GM23248 (cell line): ENCODE data around the gene CCDC74A. TPM values are rescaled to one million over a fixed set of nuclear protein-coding genes. Genes with fewer than 3 reads are reported as not detected.
"Not testable (repeated sequence)": the region's sequence is repeated elsewhere in the genome, so short reads cannot be mapped to it uniquely, and the experiment has no call there.

Experiments
- DNase-seq: peaks from one replicate; pipeline ENCODE4 v3.0.0-alpha.2; 2015
- H2AFZ ChIP-seq: fragments of 200-600 bp; sonication (generic); 2 replicates; pipeline ENCODE4 v1.6.1; 2016; ENCODE audit warnings: antibody characterized with exemption
- H3F3A ChIP-seq: fragments of 200-600 bp; sonication (generic); 2 replicates; pipeline ENCODE4 v1.6.1; 2016; ENCODE audit warnings: mild to moderate bottlenecking, antibody characterized with exemption, mixed run types; ENCODE audit not compliant: insufficient read depth
- H3K27ac ChIP-seq: fragments of 200-600 bp; sonication (generic); 2 replicates; pipeline ENCODE4 v1.5.1; 2016; ENCODE audit warnings: mild to moderate bottlenecking
- H3K27me3 ChIP-seq: fragments of 200-600 bp; sonication (generic); replicated peaks from 2 replicates; pipeline ENCODE4 v1.6.1; 2016; ENCODE audit warnings: mild to moderate bottlenecking; ENCODE audit not compliant: insufficient read depth
- H3K36me3 ChIP-seq: fragments of 200-600 bp; sonication (generic); 2 replicates; pipeline ENCODE4 v1.6.1; 2016; ENCODE audit warnings: low read depth, mild to moderate bottlenecking
- H3K4me1 ChIP-seq: fragments of 200-600 bp; sonication (generic); 2 replicates; pipeline ENCODE4 v1.6.1; 2016; ENCODE audit warnings: mild to moderate bottlenecking; ENCODE audit not compliant: insufficient read depth
- H3K4me2 ChIP-seq: fragments of 200-600 bp; sonication (generic); one replicate; pipeline ENCODE4 v1.6.1; 2016; ENCODE audit warnings: mild to moderate bottlenecking; ENCODE audit not compliant: unreplicated experiment
- H3K4me3 ChIP-seq: fragments of 200-600 bp; sonication (generic); 2 replicates; pipeline ENCODE4 v1.5.1; 2016; ENCODE audit warnings: mild to moderate bottlenecking
- H3K79me2 ChIP-seq: fragments of 200-600 bp; sonication (generic); 2 replicates; pipeline ENCODE4 v1.6.1; 2016; ENCODE audit warnings: mild to moderate bottlenecking; ENCODE audit not compliant: insufficient read depth
- H3K9ac ChIP-seq: fragments of 200-600 bp; sonication (generic); 2 replicates; pipeline ENCODE4 v1.6.1; 2016; ENCODE audit warnings: mild to moderate bottlenecking
- H3K9me2 ChIP-seq: fragments of 200-600 bp; sonication (generic); 2 replicates; pipeline ENCODE4 v1.6.1; 2016; ENCODE audit warnings: mixed run types, mild to moderate bottlenecking, moderate library complexity; ENCODE audit not compliant: insufficient read depth
- H3K9me3 ChIP-seq: fragments of 200-600 bp; sonication (generic); one replicate; pipeline ENCODE4 v1.6.1; 2017; ENCODE audit warnings: low read depth
- H4K20me1 ChIP-seq: fragments of 200-600 bp; sonication (generic); 2 replicates; pipeline ENCODE4 v1.6.0; 2016; ENCODE audit not compliant: insufficient read depth
- EZH2 ChIP-seq: fragments of 200-600 bp; sonication (generic); IDR thresholded peaks from 2 replicates; pipeline ENCODE4 v1.6.1; 2018; ENCODE audit warnings: antibody characterized with exemption, mild to moderate bottlenecking; ENCODE audit not compliant: insufficient read depth, poor library complexity, severe bottlenecking
- EZH2phosphoT487 ChIP-seq: fragments of 200-600 bp; sonication (generic); IDR thresholded peaks from 2 replicates; pipeline ENCODE4 v1.6.1; 2018; ENCODE audit warnings: antibody characterized with exemption, moderate library complexity, mild to moderate bottlenecking, low read depth; ENCODE audit not compliant: insufficient read depth
- WGBS, 2 experiments: methylation state at CpG; one replicate each; pipeline ENCODE4 v1.1.6; 2015 to 2017; ENCODE audit warnings: low lambda C conversion rate in 2 of 2, low coverage in 1 of 2; ENCODE audit errors: missing lambda C conversion rate in 2 of 2; 5-methylcytosine and 5-hydroxymethylcytosine counted together
- in situ Hi-C: fragments of 300-500 bp; cut with MboI; formaldehyde crosslinking; loops from 2 replicates; pipeline ENCODE4 v1.15.0; 2020
- polyA plus RNA-seq: library from polyadenylated mRNA; unstranded; fragments of >200 nt; fragmentation: Nextera tagmentation; extraction: Ambion mirVana; gene quantifications from 2 replicates; pipeline ENCODE4 v1.2.1, GENCODE V29; 2016
- total RNA-seq: library from RNA; depleted of rRNA; stranded (reverse); fragments of >200 nt; shearing (Covaris generic); gene quantifications from 2 replicates; pipeline ENCODE4 v1.2.3, GENCODE V29; 2014

Gene CCDC74A
- total and polyA plus RNA-seq, 2 experiments from 2014 or later: 11.3 to 15.0 TPM

GRCh38 chr2:131509615-131510014 lies 18.1 kb upstream of the CCDC74A start:
- 89 to 93% methylated on average over 9 of the region's 9 CpGs for WGBS, 2 experiments
- TF ChIP-seq EZH2phosphoT487 (no peak), EZH2 (no peak)
- no peaks in the 10 kb centered on the region; the same call in 1 of the 2 replicates for H3K36me3 ChIP-seq
- no peaks in the 10 kb centered on the region for H3K4me1 ChIP-seq
- no peak for DNase-seq
- no peaks in the 10 kb centered on the region for H3K9me3 ChIP-seq
- H3K4me3 ChIP-seq: no peak overlapping the region
- no peaks in the 10 kb centered on the region for H3K79me2 ChIP-seq
- H2AFZ ChIP-seq: no peak overlapping the region
- H3K9me2 ChIP-seq: no peaks in the 10 kb centered on the region
- no peak overlapping the region for H3K9ac ChIP-seq
- H4K20me1 ChIP-seq: no peaks in the 10 kb centered on the region
- no peaks in the 10 kb centered on the region for H3F3A ChIP-seq
- in situ Hi-C loops: no loop called here
- H3K27me3 ChIP-seq: no peaks in the 10 kb centered on the region
- H3K4me2 ChIP-seq: no peak overlapping the region
- H3K27ac ChIP-seq: no peak overlapping the region

- H3K9me2 ChIP-seq, H3K4me3 ChIP-seq, H3K27ac ChIP-seq, DNase-seq, in situ Hi-C loops, H3K27me3 ChIP-seq, H3K4me1 ChIP-seq, H4K20me1 ChIP-seq, H3K9ac ChIP-seq, H2AFZ ChIP-seq, H3F3A ChIP-seq, H3K79me2 ChIP-seq, H3K4me2 ChIP-seq, H3K9me3 ChIP-seq, H3K36me3 ChIP-seq: not testable (repeated sequence)
- WGBS, 2 experiments: 88 to 90% methylated on average over 14 to 20 of the region's 22 CpGs
These were observed 16.3 kb upstream of the CCDC74A start for GRCh38 chr2:131511291-131511968.

- in situ Hi-C loops, H3K9ac ChIP-seq, H3K4me3 ChIP-seq, H4K20me1 ChIP-seq, H3F3A ChIP-seq, DNase-seq, H2AFZ ChIP-seq, H3K79me2 ChIP-seq, H3K36me3 ChIP-seq, H3K9me3 ChIP-seq, H3K27ac ChIP-seq, H3K9me2 ChIP-seq, H3K27me3 ChIP-seq, H3K4me1 ChIP-seq, H3K4me2 ChIP-seq: not testable (repeated sequence)
- WGBS, 2 experiments: 75 to 79% methylated on average over 14 to 15 of the region's 17 CpGs
These were observed 15.5 kb upstream of the CCDC74A start for GRCh38 chr2:131511969-131512870.

GRCh38 chr2:131514408-131515166 lies 13.1 kb upstream of the CCDC74A start:
- H3K9me3 ChIP-seq, H3F3A ChIP-seq, DNase-seq, H4K20me1 ChIP-seq, H3K4me2 ChIP-seq, H3K36me3 ChIP-seq, H3K4me1 ChIP-seq, H3K79me2 ChIP-seq, H2AFZ ChIP-seq, H3K27me3 ChIP-seq, H3K27ac ChIP-seq, in situ Hi-C loops, H3K9me2 ChIP-seq, H3K9ac ChIP-seq, H3K4me3 ChIP-seq: not testable (repeated sequence)
- WGBS, 2 experiments: 77% methylated on average over 15 of the region's 15 CpGs

GRCh38 chr2:131515235-131515634 lies 12.5 kb upstream of the CCDC74A start:
- in situ Hi-C loops, H4K20me1 ChIP-seq, H3K4me3 ChIP-seq, H3K27ac ChIP-seq, H2AFZ ChIP-seq, H3K9me3 ChIP-seq, DNase-seq, H3K9me2 ChIP-seq, H3K9ac ChIP-seq, H3K36me3 ChIP-seq, H3K4me2 ChIP-seq, H3K4me1 ChIP-seq, H3K79me2 ChIP-seq, H3K27me3 ChIP-seq, H3F3A ChIP-seq: not testable (repeated sequence)
- 80 to 87% methylated on average over 11 to 12 of the region's 14 CpGs for WGBS, 2 experiments
